NCI-H2107 treated with DMSO at 0.1 percent for 48 hours (cell line): ENCODE results near the gene RSBN1.
A peak's percentile ranks its signal among the peaks of the same experiment; 100 is the strongest.
"Not testable (repeated sequence)": the region's sequence is repeated elsewhere in the genome, so short reads cannot be mapped to it uniquely, and the experiment has no call there.

Experiments
- DNase-seq: peaks from one replicate; lab custom pipeline; 2025; ENCODE audit not compliant: unreplicated experiment; lab: John Stamatoyannopoulos, UW

Gene RSBN1

GRCh38 chr1:113783254-113784103 is 28.8 kb downstream of the RSBN1 start:
- no peak for DNase-seq

- no peak for DNase-seq
These were observed 29.9 kb downstream of the RSBN1 start for GRCh38 chr1:113782406-113782805.

DNA sequence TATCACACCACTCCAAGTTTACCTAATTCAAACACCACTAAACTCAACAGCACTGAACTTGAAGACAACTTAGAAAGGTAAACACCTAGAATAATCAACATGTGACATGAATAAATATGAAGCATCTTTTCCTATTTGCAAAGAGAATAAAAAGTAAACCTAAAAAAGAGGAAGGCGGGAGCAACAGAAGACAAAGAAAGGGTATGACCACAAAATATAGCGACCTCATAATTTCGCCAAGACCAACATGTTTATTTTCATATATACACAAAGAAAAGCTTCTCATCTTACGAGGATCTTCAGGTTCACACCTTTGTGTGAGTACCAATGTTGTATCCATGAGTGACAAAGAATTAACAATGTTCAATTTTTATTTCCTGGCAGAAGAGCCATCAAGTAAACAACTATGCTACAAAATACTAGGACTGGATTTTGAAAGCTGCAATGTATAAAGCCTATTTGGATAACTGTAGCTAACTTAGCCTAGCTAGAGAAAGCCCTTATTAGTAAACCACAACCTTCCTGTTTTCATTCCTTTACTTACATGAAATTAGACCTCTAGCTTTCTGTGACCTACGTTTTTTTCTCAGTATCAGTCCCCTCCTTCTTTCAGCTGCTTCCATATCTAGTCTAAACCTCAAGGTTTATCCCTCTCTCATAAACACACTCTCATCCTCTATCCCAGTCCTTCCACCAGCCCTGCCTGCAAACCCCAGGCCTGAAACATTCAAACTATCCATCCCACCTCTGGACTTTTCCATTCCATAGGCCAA is 31.7 kb downstream of the RSBN1 start:
- DNase-seq = peak; percentile 14

DNA sequence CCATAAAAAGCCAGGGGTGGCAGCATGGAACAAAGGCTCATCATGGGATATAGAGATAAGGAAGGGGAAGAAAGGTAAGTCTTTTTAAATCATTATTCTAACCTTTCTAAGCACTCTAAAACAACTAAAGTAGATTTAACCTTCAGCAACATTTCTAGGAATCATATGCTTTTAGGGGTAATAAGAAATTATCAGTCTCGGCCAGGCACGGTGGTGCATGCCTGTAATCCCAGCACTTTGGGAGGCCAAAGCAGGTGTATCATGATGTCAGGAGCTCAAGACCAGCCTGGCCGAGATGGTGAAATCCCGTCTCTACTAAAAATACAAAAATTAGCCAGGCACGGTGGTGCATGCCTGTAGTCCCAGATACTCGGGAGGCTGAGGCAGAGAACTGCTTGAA is 32.7 kb downstream of the RSBN1 start:
- no peak for DNase-seq

GRCh38 chr1:113777561-113777960 is 34.7 kb downstream of the RSBN1 start:
- no peak for DNase-seq

DNA sequence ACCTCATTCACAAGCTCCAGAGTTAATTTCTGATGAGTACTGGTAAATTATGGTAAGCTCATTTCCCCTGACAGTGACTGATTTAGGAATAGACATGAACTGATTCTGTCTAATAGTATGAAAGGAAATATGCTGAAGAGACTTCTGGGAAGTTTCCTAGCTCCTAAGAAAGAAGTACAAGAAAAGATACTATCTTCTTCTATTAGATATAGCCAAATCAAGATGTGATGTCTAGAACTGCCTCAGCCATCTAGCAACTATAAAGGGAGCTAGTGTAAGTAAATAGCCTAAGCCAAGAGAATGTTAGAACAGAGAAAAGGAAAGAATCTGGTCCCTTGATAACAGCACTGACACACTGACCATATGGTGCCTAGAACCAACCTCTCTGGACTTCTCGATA is 42.2 kb downstream of the RSBN1 start:
- no peak for DNase-seq

DNA sequence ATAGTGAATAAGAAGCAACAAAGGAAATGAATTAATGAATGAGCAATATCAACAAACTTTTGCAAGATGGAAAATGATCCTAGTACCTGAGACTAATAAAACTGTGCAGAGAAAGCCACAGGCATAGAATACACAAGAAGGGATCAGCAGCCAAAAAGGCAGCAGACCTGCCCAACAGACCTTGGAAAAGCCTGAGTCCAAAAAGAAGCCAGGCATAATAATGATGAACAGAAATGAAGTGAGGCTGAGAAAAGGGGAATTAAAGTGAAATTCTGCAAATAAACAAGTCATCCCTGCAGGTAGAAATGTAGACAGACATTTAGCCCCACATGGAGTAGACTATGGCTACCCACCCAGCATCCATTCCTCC is 42.7 kb downstream of the RSBN1 start:
- DNase-seq = no peak

GRCh38 chr1:113768916-113769600 is 43.2 kb downstream of the RSBN1 start:
- no peak for DNase-seq

GRCh38 chr1:113765306-113766230 is 46.7 kb downstream of the RSBN1 start:
- no peak for DNase-seq

DNA sequence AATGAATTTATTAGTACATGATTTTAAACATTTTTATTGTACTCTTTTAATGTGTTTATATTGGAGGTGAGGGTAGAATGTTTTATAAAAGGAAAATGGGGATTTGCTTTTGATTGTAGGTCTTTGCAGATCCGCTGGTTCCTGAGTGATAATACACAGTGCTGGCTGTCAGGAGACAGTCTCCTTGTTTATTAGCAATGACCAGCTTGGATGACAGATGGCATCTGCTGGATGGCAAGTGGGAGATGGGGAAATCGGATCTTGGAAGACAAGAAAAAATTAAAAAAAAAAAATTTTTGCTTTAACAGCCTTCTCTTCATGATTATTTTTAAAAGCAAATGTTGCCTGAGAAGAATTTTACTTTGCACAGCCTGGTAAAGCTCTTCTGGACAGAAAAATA is 48.6 kb downstream of the RSBN1 start:
- no peak for DNase-seq

GRCh38 chr1:113761937-113762336 is 50.3 kb downstream of the RSBN1 start:
- no peak for DNase-seq

- no peak for DNase-seq
These were observed 51.9 kb downstream of the RSBN1 start for GRCh38 chr1:113760102-113761080.

DNA sequence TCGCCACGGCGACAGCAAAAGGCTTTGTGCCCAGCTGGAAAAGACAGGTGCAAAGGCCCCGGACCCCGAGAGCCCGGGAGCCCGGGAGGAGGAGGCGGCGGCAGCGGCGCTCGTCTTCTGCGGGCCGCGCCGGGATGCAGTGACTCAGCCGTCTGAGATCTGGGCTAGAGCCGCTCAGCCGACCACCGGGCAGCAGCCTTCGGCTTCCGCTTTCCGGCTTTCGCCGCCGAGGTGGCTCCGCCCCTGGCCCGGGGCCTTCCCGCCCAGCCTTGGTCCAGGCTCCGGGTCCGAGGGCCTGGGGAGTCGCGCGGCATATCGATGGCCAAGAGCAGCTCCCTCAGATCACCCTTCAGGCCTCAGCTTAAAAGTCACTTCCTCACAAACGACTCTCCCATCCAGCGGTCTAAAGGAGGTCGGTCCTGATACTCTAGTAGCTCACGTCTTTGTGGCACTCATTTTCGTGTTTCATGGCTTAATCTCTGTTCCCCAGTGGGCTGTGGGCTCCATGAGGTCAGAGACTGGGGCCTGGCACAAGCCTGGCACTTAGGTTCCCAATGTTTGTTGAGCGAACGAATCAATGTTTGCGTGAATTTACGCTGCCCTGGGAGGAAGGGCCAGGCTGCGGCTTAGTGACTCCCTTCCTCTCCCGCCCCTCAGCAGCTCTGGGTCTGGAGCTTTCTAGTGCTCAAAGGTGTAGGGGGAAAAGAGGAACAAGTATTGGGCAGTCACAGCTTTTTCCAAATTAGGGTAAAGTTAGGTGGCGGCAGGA is 52.8 kb downstream of the RSBN1 start, which contains the start of gene PHTF1:
Gene PHTF1, minus strand, starts transcription at position 154 of the 769 bp plus-strand sequence. CDS start 783 bp downstream, outside the sequence.
- DNase-seq = peak; percentile 70

DNA sequence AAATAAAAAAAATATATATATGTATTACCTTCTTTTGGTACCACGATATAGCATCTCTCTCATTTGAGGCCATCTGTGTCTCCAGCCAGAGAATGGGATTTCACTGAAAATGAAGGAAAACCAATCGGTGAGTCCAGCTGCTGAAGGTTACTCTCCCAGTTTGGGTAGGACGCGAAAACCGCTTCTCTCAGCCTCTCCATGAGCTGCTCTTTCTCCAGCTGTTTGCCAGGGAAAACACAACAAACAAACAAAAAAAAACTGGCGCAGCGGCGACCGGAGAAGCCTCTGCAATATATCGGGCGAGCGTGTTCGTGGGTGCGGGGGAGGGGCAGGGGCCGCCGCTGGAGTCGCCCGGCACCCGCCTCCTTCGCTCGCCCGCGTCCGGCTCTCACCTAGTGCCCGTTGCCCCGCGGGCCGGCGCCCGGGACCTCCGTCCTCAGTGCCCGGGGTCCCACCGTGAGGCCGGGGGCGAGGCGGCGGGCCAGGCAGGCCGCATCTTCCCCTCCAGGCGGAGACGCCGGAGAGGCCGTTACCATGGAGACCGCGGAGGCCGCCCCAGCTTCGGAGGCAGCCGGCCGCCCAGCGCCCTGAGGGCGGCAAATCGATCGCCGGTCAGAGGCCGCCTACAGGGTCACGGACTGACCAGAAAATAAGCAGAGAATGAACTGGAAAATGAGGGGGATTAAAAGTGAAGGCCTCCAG is 53.5 kb downstream of the RSBN1 start:
- peak; percentile 33 for DNase-seq

- DNase-seq = no peak
These were observed 55.8 kb downstream of the RSBN1 start for GRCh38 chr1:113756461-113756860.

DNA sequence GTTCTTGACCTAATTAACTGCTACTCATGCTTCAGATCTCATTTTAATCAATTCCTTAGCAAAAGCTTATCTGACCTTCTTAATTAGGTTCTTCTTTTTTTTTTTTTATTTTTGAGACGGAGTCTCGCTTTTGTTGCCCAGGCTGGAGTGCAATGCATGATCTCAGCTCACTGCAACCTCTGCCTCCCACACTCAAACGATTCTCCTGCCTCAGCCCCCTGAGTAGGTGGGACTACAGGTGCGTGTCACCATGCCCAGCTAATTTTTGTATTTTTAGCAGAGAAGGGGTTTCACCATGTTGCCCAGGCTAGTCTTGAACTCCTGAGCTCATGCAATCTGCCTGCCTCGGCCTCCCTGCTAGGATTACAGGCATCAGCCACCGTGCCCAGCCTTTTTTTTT is 58.9 kb downstream of the RSBN1 start:
- DNase-seq = not testable (repeated sequence)

GRCh38 chr1:113751516-113751915 is 60.8 kb downstream of the RSBN1 start:
- no peak for DNase-seq

DNA sequence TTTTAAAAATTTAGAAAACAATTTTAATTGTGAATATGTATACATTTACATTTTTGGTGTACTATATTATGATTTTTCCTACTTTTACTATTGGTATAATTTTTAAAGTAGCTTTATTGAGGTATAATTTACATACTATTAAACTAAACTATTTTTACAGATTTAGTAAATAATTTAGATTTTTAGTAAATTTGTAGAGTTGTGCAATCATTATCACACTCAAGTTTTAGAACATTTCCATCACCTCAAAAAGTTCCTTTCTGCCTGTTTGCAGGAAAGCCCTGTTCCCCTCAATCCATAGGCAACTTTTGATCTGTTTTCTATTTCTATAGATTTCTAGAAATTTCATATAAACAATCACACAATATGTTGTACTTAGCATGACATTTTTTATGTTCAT is 61.2 kb downstream of the RSBN1 start:
- DNase-seq = no peak
